CD4-positive, alpha-beta T cell treated with Interleukin-4 for 1 hour (primary cell): ENCODE data around the gene ABL2.

Source experiments
- DNase-seq, 2 donors: peaks; one replicate each; pipeline ENCODE4 v3.0.0-alpha.2; 2020 to 2022

ABL2 gene

DNA sequence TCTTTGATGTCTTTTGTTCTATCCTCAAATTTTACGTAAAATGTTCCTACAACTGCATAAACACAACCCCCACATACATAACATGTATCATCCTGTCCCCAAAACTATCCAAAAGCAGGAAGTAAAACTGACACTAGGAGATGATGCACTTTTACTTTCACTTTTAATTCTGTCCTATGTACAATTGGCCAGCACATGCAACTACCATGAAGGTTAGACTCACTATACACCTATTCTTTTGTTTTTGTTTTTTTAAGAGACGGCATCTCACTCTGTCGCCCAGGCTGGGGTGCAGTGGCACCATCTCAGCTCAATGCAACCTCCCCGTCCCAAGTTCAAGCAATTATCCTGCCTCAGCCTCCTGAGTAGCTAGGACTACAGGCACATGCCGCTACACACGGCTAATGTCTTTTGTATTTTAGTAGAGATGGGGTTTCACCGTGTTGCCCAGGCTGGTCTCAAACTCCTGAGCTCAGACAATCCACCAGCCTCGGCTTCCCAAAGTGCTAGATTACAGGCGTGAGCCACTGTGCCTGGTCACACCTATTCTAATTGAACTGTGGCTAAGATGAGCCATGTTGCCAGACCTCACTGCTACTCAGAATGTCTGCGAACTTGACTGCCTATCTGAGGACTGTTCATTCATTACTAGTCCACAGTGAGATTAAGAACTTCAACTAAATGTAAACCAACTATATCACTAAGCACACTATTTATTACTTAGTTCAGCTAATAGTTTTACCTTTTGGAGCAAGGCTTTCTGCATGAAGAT lies 99.6 kb downstream of the ABL2 start:
- peak in 1 of 2 donors; percentile 81 for DNase-seq

DNA sequence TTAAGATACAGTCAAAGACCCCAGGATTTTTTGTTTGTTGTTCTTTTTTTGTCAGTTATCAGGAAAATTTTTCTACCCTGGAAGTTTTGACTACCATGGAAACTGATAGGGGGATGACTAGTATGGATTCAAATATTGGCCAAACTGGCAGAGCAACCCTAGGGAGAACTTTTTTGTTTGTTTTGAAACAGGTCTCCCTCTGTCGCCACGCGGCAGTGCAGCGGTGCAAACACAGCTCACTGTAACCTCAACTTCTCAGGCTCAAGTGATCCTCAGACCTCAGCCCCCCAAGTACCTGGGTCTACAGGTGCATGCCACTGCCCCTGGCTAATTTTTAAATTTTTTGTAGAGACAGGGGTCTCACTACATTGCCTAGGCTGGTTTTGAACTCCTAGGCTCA lies 101.0 kb downstream of the ABL2 start:
- no peak for DNase-seq

DNA sequence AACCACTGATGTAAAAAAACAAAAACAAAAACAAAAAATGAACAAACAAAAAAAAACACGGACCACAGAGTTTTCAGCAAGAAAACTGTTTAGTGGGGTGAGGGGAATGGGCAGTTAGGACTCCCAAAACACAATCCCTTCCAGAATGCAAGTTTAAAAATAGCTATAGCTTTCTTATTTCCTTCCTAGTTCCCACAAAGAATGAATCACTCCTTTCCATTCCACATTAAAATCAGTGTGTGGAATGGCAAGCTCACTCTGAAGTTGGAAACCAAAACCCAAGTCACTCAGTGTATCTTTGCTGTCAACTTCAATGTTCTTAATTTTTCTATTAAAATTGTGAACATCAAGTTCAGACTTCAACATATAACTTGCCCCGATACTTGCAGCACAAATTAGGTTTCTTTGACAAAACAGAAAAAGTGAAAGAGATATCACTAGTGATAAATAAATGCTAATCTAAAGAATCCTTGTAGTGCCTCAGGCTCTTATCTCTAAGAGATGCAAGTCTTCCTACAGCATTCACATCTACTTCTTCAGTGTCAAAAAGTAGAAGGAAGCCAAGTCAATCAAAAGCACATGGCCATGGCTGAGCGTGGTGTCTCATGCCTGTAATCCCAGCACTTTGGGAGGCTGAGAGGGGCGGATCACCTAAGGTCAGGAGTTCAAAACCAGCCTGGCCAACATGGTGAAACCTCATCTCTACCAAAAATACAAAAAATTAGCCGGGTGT lies 102.1 kb downstream of the ABL2 start:
- DNase-seq: no peak

GRCh38 chr1:179126338-179127060 lies 103.0 kb downstream of the ABL2 start:
- no peak for DNase-seq

DNA sequence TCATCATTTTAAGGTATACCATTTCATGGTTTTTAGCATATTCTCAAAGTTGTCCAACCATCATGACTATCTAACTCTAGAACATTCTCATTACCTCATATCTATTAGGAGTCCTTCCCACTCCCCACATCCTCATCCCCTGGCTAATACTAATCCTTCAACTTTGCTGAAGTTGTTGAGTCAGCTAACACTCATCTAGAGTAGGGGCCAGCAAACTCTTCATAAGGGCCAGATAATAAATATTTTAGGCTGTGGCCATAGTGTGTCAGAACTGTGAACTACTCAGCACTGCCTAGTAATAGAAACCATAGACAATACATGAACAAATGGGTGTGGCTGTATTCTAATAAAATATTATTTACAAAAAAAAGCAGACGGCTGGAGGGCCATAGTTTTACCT lies 104.6 kb downstream of the ABL2 start:
- no peak for DNase-seq

DNA sequence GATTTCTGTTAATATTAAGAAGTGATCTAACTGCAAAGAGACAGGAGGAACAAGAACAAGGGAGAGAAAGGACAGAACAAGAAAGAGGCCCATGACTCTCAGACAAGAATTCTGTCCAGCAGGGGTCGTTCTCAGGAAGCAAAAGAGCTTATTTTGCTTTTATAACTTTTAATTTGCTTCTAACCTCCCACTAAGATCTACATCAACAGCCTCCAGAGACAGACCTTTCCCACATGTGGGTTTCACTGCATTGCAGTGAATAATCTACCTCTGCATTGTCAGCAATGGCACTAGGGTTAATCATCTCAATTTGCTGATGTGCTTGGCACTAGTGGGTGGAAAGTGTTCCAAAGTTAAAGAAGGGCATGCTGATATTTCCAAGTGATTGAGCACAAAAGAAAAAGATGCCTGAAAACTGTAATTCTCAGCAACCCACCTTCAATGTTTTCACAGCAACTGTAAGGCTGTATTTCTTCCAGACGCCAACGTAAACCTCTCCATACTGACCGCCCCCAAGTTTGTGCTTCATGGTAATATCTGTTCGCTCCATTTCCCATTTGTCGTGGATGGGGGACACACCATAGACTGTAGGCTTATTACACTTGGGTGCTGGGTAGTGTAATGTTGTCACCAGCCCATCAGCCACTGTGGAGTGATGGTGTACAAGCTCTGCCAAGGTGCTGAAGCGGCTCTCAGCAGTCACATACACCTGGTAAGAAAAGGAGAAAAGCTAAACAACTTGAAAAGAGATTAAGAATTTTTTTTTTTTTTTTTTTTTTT lies 108.1 kb downstream of the ABL2 start:
- DNase-seq: peak; percentile 34 to 59

DNA sequence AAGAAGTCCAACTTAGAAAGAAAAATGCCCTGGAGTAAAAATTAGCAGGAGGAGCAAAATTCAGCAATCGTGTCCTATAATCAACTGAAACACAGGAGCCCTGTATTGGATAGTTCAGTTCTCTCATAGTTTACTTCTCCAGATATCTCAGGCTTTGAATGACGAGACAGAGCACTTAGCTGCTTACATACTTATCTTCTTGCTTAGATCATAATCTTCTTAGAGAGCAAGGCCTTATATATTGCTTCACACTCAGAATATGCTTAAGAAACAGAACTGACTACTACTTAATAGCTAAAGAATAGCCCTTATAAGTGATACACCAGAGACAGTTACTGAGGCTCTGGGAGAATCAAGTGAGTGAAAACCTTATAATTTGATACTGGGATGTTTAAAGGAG lies 108.7 kb downstream of the ABL2 start:
- no peak for DNase-seq

DNA sequence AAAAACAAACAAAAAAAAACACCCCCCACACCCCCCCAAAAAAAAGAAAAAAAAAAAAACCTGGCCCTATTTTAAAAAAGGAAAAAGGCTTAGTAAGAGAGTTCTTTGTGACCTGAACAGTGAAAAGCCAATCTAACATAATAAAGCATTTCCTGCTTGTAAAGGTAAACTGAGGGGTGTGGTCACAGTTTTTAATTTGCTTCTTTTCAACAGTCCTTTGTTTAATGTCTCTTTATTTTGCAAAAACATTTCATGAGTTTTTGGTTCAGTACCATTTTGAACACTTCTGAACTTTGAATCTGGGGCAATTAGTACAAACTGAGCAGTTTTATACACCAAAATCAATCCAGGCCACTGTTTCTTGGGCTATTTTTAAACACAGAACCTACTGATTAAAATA lies 110.0 kb downstream of the ABL2 start:
- DNase-seq: no peak

GRCh38 chr1:179115181-179115580 lies 114.3 kb downstream of the ABL2 start:
- DNase-seq: no peak

DNA sequence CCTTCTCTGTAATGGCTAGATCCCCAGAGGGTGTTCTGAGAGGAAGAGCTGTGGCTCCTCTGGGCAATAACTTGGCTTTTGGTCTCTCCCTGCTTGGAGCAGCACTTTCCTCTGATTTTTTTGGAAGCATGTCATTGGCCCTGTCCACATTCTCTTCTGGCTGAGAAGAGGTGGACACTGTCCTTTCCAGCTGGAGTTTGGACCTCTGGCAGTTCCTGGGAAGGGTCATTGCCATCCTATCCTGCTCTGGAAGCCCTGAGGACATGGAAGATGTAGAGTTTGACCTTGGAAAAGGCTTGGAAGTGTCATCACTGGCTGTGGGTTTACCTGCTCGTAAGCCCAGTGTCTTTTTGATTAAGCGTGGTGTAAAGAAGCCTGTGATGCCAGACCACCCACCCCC lies 120.8 kb downstream of the ABL2 start:
- no peak for DNase-seq

GRCh38 chr1:179107706-179108629 lies 121.5 kb downstream of the ABL2 start:
- DNase-seq: no peak

DNA sequence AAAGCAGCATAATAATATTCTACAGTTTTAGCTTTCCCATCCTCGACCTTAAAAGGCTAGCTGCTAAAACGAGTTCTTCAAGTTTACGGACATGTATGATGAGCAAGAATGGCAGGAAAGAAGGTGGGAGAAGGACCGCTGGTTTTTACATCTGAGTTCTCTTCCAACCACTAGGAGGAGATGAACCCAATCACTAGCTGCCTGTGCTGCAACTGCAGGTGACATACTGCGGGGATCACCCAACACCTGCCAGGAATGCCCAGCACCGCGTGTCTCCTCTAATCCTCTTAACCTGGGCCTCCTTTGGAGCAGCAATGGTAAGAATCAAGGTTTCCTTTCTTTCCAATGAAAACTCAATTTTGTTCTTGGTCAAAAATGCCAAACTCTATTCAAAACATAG lies 124.1 kb downstream of the ABL2 start:
- DNase-seq: no peak

DNA sequence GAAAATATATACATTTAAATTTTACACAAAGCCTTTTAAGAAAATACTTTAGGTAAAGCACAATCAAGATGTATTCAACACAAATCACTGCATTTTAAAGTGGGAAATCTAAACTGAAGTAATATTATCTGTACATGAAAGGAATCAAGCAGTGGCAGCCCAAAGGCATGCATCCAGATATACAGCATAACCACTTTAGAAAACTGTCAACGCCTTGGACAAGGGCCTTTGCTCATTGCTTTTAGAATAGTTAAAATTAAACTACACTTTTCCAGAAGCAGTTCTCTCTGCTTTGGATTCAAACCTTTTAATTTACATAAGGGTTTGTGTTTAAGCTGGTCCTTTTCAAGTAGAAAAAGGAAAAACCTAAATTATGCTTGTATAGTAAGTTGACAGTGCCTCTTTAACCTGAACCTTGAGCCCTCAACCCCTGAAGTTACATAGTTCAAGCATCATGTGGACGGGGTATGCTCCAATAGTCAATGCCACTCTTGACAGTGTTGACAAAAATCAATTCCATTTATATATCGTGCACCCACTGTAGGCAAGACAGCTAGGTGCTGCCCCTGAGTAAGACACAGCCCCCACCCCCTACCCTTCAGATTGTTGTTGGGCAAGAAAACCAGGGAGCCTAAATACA lies 124.7 kb downstream of the ABL2 start:
- no peak for DNase-seq

DNA sequence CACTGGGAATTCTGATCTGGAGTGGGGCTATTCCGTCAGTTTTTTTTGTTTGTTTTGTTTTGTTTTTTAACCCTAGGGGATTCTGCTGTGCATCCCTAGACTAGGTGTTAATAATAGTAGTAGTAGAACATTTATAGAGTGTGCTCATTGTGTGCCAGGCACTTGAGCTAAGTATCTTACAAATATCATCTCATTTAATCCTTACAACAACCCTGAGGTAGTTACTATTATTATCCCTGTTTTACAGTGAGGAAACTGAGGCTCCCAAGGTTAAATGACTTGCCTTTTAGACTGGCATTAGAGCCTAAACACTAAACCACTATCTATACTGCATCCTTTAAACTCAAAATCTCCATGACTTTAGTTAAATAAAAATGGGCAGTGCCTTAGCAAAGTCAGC lies 125.5 kb downstream of the ABL2 start:
- DNase-seq: no peak

GRCh38 chr1:179101566-179101965 lies 127.9 kb downstream of the ABL2 start:
- no peak for DNase-seq

DNA sequence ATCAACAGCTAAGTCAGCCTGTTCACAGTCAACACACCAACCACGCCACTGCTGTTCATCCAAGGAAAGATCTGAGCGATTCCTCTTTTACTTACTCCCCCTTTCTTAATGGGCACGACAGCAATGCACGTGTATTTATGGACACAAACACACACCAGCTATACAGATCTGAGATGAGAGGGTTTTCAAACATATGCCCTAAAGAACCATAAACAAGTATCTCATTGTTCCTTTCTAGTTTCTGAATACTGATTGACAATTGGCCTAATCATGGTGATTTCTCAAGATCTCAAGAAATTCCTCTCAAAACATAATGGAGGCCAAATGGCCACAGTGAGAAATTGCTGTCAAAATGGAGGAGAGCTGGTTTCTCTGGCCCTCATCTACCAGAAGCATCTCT lies 129.6 kb downstream of the ABL2 start:
- no peak for DNase-seq

GRCh38 chr1:179095924-179096323 lies 133.6 kb downstream of the ABL2 start:
- no peak for DNase-seq

DNA sequence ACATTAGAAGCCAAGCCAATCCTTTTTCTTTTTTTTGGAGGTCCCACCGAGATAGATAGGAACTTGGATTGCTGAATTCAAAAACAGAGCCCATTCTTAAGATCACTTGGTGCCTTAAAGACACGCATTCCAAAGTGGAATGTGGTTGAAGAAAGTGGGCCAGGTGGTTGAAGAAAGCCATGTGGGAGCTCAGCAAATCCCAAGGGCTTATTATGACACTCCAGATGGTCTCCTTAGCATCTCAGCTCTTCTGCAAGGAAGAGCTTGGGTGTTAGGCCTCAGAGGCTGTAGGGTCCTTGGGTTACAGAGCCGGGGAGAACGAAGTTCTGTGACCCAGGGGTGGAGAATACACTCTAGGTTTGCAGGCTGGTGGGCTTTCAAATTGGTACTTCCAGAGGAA lies 134.1 kb downstream of the ABL2 start:
- no peak for DNase-seq

- DNase-seq: no peak
These were observed 134.7 kb downstream of the ABL2 start for GRCh38 chr1:179094818-179095217.

DNA sequence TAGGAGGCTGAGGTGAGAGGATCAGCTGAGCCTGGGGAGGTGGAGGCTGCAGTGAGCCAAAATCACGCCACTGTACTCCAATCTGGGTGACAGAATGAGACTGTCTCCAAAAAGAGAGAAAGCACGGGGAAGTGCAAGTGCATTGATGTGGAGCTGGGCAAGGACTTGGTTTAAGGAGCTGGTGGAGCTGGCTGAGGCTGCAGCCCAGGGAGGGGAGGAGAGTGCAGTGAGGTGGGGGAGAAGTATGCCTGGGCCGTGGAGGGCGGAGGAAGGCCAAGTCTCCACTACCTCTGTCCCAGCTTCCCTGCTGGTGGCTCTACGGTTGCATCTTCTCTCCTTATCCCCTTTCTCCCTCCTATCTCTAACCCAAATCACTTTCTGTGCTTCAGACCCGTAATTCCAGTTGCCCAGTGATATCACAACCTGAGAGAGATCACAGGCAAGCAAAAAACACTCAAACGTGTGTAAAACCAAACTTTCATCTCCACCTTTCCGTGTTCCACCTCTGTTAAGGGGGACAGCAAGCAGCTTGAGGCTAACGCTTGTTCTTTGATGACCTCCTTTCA lies 136.5 kb downstream of the ABL2 start:
- no peak for DNase-seq

- DNase-seq: no peak
These were observed 137.7 kb downstream of the ABL2 start for GRCh38 chr1:179091691-179092165.
